ENCODE data around the gene PDIA5. TPM values are rescaled to one million over a fixed set of nuclear protein-coding genes. Genes with fewer than 3 reads are reported as not detected.

The PDIA5 gene
- total RNA-seq, 1 experiment from 2014 or later: 53.6 TPM

DNA sequence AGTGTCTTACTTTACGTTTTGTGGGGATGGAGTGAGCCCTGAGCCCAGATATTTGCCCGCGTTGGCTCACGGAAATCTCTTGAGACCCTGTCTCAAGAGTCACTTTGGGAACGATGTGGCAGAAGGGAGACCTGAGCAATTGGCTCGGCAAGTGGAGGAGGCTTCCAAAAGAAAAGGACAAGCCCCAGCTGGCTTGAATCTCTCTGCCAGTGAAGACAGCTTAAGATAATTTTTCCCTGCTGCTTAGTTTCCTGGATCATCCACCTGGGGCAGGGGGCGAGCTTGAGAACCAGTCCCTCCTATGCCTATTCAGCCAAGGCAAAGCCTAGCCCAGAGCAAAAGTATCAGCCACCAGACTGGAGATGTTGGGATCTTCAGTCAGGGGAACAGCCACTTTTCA, 135.6 kb downstream of the PDIA5 start:
- peak overlapping the region; percentile 85 to 97 for H3K4me3 ChIP-seq (ENCODE audit: low read depth in 2 of 2, low read length in 2 of 2)
- peaks cover 15% of the 10 kb centered on the region; the same call in 1 of the 2 replicates for H3K4me1 ChIP-seq (ENCODE audit: control insufficient read depth, insufficient read depth, low read length)
- ChIA-PET POLR2A (interaction anchor here (0.7 kb wide), 1 partner anchor 66 kb away, joined by 5 read pairs; no protein-coding TSS in a partner anchor), CTCF (no interaction called here)
- TF ChIP-seq, protein P1, sequence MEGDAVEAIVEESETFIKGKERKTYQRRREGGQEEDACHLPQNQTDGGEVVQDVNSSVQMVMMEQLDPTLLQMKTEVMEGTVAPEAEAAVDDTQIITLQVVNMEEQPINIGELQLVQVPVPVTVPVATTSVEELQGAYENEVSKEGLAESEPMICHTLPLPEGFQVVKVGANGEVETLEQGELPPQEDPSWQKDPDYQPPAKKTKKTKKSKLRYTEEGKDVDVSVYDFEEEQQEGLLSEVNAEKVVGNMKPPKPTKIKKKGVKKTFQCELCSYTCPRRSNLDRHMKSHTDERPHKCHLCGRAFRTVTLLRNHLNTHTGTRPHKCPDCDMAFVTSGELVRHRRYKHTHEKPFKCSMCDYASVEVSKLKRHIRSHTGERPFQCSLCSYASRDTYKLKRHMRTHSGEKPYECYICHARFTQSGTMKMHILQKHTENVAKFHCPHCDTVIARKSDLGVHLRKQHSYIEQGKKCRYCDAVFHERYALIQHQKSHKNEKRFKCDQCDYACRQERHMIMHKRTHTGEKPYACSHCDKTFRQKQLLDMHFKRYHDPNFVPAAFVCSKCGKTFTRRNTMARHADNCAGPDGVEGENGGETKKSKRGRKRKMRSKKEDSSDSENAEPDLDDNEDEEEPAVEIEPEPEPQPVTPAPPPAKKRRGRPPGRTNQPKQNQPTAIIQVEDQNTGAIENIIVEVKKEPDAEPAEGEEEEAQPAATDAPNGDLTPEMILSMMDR (IDR thresholded peaks at IDR 0.05): no peak
- no peak for DNase-seq (ENCODE audit: low read depth, low spot score)
- intact Hi-C loops (cut with micrococcal nuclease; ENCODE audit: unreplicated experiment): no loop called here
- in situ Hi-C loops (cut with HindIII; ENCODE audit: low pct_unique_long_range_greater_than_20kb, low sequenced_read_pairs): no loop called here
- BruUV-seq (replicated peaks): TSS peak; percentile 81
- ATAC-seq: no peak
- H3K9me3 ChIP-seq (ENCODE audit: control insufficient read depth, insufficient read depth, low read depth, low read length): no peaks in the 10 kb centered on the region
- H3K36me3 ChIP-seq (ENCODE audit: control insufficient read depth, insufficient read depth, low read length): no peaks in the 10 kb centered on the region
- no peaks in the 10 kb centered on the region for H3K27me3 ChIP-seq (ENCODE audit: control insufficient read depth, insufficient read depth, low read length)
- H3K27ac ChIP-seq (ENCODE audit: low read length): peak overlapping the region; percentile 87

Small RNA genes lying within 50 kb of the gene (microRNA-seq; reads per million reads assigned to microRNA genes)
- not detected for gene MIR7110 (ENCODE audit: unreplicated experiment)

Other genes starting within 250 kb of the PDIA5 start
- gene SEMA5B, start 39.3 kb upstream of the PDIA5 start, total RNA-seq (2021; ENCODE audit: unreplicated experiment): 1.2 TPM
- gene SEC22A, start 134.9 kb downstream of the PDIA5 start, total RNA-seq (2021; ENCODE audit: unreplicated experiment): 22.7 TPM